A172 (cell line): ENCODE data around the gene CDK3. TPM values are rescaled to one million over a fixed set of nuclear protein-coding genes. Genes with fewer than 3 reads are reported as not detected.

ENCODE experiments used
- DNase-seq: peaks from one replicate; pipeline ENCODE4 v3.0.0-alpha.2; 2015; ENCODE audit warnings: low spot score
- total RNA-seq: library from RNA; depleted of rRNA; stranded (reverse); fragments of >200 nt; shearing (Covaris generic); gene quantifications from 2 replicates; pipeline ENCODE4 v1.2.3, GENCODE V29; 2014

CDK3 gene
- total RNA-seq, 1 experiment from 2014 or later = 5.7 TPM

- no peak for DNase-seq
These were observed 9.3 kb upstream of the CDK3 start for GRCh38 chr17:75991396-75991795.

DNA sequence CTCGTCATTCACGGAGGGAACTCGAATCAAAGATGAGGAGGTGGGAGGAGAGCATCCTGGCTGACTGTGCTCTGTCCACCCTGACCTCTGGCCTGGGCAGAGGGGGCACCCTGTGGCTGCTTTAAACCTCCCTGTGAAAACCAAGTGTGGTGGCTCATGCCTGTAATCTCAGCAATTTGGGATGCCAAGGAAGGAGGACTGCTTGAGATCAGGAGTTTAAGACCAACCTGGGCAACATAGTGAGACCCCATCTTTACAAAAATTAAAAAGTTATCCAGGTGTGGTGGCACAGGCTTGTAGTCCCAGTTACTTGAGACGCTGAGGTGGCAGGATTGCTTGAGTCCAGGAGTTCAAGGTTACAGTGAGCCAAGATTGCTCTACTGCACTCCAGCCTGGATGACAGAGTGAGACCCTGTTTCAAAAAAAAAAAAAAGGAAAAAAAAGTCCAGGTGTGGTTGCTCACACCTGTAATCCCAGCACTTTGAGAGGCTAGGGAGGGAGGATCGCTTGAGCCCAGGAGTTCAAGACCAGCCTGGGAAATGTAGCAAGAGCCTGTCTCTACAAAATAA is 5.8 kb upstream of the CDK3 start:
- DNase-seq = no peak

DNA sequence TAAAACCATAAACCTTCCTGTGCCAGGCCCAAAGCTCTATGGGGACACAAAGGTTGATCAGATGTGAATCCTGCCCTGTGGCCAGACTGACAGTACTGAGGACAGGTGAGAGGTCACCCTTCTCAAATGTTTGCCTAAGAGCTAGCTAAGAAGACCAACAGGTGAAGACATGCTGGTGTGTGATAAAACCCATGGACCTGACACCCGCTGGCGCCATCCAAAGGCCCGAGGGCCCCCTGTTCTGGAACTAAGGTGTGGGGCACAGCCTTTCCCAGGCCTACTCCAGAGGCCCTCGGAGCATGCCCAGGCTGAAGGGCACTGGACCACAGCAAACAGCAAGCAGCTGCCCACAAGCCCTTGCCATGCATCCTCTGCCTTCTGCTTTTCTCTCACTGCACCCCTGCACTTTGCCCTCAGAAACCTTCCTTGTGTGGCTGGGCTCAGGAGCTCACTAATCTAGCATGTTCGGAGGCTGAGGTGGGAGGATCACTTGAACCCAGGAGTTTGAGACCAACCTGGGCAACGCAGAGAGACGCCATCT is 5.2 kb upstream of the CDK3 start:
- no peak for DNase-seq

DNA sequence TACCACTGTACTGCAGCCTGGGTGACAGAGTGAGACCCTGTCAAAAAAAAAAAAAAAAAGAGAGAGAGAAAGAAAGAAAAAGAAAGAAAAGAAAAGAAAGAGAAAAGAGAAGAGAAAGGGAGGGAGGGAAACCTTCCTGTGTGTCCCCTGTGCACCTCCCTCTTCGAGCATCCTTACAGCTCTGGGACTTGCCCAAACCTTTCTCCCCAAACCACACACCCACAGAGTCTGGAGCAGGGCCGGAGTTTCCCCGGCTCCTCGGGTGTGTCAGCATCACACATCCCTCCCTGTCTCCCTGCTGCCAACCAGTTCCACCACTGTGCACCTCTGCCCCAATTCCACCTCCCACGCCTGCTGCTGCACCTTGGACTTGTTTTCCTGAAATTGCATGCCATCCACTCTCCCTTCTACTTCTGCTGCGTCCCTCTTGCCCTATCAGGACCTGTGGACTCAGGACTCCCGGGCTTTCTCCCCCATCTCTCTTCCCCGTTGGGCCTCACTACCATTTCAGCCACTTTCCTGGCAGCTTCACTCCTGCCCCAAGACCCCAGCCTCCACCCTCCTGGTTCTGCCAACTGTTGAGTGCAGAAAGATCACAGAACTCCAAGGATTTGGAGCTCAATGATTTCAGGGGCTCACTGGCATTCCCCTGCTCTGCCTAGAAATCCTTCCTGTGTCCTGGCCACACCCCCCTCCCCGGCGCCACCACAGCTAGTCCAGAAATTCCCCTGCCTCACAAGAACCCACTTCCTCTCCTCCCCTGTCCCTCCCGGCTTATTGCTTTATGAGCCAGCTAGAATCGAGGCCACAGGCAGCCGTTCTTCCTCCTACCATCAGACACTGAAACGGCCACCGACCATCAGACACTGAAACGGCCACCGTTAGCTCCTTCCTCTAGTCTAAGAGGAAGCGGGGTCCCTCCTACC is 3.7 kb upstream of the CDK3 start:
- DNase-seq = peak; percentile 90

- DNase-seq = no peak
These were observed 2.3 kb upstream of the CDK3 start for GRCh38 chr17:75998327-75998795.

DNA sequence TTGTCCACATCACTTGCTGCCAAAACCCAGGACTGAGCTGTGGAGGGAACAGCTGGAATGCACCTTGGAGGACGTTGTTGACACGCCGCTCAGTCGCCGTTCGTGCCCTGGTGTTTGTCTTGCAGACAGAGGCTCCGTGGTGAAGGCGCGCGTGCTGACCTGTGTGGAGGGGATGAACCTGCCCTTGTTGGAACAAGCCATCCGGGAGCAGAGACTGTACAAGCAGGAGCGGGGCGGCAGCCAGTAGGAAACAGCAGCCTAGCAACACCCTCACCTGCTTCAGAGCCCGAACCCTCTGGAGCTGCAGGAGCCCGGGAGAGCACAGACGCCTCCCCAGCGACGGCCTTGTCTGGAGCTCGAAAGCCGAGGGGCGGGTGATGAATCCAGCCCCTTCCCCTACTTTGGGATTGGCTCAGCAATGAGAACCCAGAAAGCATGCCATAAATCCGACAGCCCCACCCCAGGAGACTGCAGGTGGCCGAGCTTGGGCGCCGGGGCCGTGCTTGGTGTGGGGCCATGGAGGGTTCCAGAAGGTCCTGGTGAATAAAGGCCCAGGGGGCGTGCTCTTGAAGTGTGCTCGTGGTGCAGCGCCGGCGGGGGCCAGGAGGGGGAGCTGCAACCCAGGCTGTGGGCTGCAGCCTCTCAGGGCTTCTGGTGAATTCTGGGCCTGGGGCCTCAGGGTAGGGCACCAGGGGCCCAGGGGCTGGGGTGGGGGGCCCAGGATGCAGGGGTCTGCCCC is 470 bp upstream of the CDK3 start:
- no peak for DNase-seq

DNA sequence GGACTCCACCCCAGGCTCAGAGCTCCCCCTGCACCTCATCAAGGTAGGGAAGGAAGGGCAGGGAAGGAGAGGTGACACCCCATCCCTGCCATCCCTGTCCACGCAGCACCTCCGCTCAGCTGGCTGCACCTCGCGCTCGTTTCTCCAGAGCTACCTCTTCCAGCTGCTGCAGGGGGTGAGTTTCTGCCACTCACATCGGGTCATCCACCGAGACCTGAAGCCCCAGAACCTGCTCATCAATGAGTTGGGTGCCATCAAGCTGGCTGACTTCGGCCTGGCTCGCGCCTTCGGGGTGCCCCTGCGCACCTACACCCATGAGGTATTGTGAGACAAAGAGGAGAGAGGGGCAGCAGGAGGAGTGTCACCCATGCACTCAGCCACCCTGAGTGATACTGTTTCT is 1.4 kb downstream of the CDK3 start:
- DNase-seq = no peak

- no peak for DNase-seq
These were observed 3.3 kb downstream of the CDK3 start for GRCh38 chr17:76003915-76004314.

GRCh38 chr17:76004750-76005262 is 4.2 kb downstream of the CDK3 start:
- no peak for DNase-seq

DNA sequence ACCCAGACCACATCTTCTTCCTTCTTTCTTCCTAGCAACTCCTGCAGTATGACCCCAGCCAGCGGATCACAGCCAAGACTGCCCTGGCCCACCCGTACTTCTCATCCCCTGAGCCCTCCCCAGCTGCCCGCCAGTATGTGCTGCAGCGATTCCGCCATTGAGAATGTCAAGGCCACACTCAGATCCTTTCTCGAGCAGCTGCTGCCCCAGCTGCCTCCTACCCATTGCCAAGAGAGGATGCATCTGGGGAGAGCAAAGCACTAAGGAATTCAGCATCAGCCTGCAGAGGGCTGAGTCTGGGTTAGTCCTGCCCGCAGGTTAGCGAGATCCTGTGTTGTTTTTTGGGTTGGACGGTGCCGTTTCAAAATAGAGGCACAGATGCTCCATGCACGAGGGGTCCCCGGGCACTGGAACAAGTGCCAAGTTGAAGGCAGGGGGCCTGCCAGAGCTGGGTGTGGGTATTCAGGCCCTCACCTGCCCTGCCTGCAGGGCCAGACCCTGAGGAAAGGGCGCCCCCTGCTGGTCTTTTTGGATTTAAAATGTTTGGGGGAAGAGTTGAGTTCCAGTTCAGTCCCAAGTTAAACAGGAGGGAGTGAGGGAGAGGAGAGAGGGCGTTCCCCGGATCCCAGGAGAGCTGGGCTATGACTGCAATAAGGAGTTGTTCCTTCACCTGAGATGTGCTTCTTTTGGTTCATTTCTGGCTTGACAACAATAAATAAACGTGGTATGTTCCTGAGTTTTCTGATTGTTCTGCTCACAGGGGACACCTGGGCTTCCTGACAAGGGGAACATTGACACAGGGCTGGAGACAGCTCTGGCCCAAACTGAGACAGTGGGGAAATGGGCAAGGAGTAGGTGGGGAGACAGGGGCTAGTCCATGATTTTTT is 4.9 kb downstream of the CDK3 start:
- peak; percentile 55 for DNase-seq

GRCh38 chr17:76007131-76007849 is 6.6 kb downstream of the CDK3 start:
- DNase-seq = no peak

DNA sequence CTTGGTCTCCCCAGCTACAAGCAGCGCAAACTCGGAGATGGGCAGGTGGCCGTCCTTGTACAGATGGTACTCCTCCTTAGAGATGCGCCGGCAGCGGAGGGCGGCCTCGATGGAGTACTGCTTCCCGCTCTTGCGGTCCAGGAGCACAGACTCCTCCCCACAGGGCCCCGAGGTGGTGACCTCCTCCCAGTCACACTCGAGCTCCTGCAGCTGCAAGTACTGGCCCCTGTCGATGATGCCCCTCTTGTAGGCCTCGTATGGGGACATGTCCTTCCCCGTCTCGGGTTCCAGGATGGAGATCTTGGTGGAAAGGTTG is 7.2 kb downstream of the CDK3 start:
- no peak for DNase-seq

DNA sequence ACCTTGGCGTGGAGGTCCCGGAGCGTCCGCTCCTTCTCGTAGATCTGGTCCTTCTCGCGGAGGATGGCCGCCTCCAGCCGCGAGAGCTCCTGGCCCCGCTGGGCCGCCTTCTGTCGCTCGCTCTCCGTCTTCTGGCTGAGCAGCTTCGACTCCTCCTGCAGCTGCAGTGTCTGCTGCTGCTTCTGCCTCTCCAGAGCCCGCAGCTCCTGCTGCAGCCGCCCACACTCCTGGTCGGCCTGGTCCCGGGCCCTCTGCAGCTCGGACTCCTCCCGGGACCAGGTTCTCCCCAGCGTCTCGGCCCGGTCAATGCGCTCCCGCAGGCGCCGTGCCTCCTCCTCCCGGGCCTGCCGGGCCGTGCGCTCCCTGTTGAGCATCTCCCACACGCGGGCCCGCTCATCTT is 7.6 kb downstream of the CDK3 start:
- DNase-seq = no peak

GRCh38 chr17:76008630-76009425 is 8.2 kb downstream of the CDK3 start:
- no peak for DNase-seq

DNA sequence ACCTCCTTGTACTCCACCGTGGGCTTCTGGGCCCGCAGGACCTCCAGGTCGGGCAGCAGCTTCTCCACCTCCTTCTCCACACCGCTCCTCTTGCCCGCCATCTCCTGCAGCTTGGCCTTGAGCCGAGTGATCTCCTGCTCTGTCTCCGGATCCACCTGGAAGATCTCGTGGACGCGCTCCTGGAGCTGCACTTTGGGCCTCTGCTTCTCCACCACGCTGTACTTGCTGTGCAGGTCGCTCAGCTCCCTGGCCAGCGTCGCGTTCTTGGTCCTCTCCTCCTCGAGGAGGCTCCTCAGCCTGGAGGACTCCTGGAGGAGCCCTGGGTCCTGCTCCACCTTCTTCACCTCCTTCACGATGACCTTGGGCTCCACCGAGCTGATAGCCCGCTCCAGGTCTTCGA is 8.8 kb downstream of the CDK3 start:
- DNase-seq = no peak

DNA sequence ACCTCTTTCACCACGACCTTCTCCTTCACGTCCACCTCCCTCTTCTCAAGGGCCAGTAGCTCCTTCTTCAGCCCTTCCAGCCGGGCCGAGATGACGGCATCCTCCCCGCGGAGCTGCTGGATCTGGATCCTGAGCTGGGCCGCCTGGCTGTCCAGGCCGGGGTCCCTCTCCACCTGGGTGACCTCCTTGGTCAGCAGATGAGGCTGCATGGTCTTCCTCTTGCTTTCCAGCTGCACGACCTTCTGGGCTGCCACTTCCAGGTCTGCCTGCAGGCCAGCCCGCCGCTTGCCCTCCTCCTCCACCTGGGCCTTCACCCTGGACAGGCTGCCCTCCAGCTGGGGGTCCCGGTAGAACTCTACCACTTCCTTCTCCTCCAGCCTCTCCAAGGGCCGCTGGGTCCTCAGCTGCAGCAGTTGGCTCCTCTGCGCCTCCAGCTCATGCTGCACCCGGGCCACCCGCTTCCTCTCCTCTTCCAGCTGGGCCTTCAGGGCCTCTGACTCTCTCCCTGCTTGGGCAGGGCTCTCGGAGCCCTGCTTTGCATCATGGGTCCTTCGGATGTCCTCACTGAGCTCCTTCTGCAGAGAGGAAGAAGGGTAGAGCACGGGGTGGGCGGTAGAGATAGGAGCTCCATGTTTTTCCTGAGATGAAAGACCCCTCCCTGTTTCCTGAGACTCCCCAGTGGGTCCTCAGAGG is 9.5 kb downstream of the CDK3 start:
- DNase-seq = no peak

DNA sequence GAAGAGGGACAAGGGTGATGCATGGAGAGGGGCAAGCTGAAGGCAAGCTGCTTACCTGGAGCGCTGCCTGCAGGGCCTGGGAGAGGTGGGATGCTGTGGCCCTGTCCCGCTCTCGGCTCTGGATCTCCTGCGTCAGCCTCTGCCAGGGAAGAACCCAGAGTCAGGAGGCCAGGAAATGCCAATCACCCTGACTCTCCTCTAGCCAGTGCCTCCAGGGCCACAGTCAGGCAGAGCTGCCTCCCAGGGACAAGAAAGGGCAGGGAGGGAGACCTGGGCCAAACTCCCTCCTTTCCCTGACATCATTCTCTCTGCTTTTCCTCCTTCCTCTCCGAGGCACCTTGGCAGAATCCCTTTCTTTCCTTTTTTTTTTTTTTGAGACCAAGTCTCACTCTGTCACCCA is 11.3 kb downstream of the CDK3 start:
- DNase-seq = no peak

DNA sequence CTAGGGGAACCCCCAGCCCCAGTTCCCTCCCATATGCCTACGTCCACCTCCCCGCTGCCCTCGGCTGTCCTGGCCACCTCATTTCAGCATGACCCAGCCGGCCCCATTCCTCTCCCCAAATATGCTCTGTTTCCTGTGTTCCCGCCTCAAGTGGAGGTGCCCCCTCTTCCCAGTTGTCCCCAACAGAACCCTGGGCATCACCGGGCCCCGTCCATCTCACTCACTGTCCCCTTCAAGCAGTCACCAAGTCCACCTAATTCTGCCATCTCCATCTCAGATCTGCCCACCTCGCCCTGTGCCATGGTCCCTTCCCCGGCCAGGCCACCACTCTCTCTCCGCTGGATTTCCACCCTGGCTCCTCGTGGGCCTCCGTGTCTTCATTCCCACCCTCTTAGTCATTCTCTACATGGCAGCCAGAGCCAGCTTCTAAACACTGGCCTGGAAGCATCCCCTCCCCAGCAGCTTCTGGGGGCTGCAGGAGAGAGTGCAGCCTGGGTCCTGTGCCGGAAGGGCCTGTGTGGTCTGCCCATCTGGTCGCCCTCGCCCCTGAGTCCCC is 12.8 kb downstream of the CDK3 start:
- no peak for DNase-seq
